IPS DF 6.9 (cell line): ENCODE results near the gene FAM47B.
A peak's percentile ranks its signal among the peaks of the same experiment; 100 is the strongest.

Experiments used
- DNase-seq: peaks from one replicate; pipeline ENCODE4 v3.0.0-alpha.2; 2013; ENCODE audit warnings: low read depth, low spot score
- H3K27ac ChIP-seq: one replicate; pipeline ENCODE4 v1.5.1; 2013; ENCODE audit warnings: low read length, control low read depth
- H3K27me3 ChIP-seq: 2 replicates; pipeline ENCODE4 v1.6.1; 2013; ENCODE audit warnings: mild to moderate bottlenecking, low read length; ENCODE audit not compliant: control insufficient read depth, insufficient read depth
- H3K36me3 ChIP-seq: 2 replicates; pipeline ENCODE4 v1.6.1; 2013; ENCODE audit warnings: low read length; ENCODE audit not compliant: control insufficient read depth, insufficient read depth
- H3K4me1 ChIP-seq: 2 replicates; pipeline ENCODE4 v1.6.1; 2013; ENCODE audit warnings: low read length; ENCODE audit not compliant: control insufficient read depth, insufficient read depth
- H3K4me3 ChIP-seq: 2 replicates; pipeline ENCODE4 v1.5.1; 2013; ENCODE audit warnings: mild to moderate bottlenecking, low read length
- H3K9me3 ChIP-seq: 2 replicates; pipeline ENCODE4 v1.6.1; 2013; ENCODE audit warnings: low read length, inconsistent platforms; ENCODE audit not compliant: control insufficient read depth, insufficient read depth
- WGBS: extraction: QIAGEN DNeasy Blood & Tissue Kit; methylation state at CpG from one replicate; pipeline ENCODE4 v1.1.7; 2013; ENCODE audit warnings: mixed read lengths, missing lambda C conversion rate; ENCODE audit not compliant: insufficient read length, insufficient coverage; 5-methylcytosine and 5-hydroxymethylcytosine counted together

Gene FAM47B

GRCh38 chrX:34942496-34942895 is at the start of gene FAM47B:
TSS of gene FAM47B (plus strand) at chrX:34942796. CDS start at chrX:34942832, 36 bp downstream.
- H3K4me3 ChIP-seq, result no peak within 1 kb of the TSS

GRCh38 chrX:34893741-34894140 is 48.9 kb upstream of the FAM47B start:
- no CpG with 5 or more reads among the region's 1 CpG for WGBS

More at GRCh38 chrX:34942496-34942895, at the start of gene FAM47B:
- WGBS, result no CpG with 5 or more reads among the region's 11 CpGs
- no peaks in the 10 kb centered on the region for H3K4me1 ChIP-seq
- no peaks in the 10 kb centered on the region for H3K36me3 ChIP-seq
- H3K9me3 ChIP-seq, result no peaks in the 10 kb centered on the region
- H3K27ac ChIP-seq, result no peak within 1 kb of the TSS
- no peaks in the 10 kb centered on the region for H3K27me3 ChIP-seq
- DNase-seq, result no peak

GRCh38 chrX:34900691-34901090 is 41.9 kb upstream of the FAM47B start:
- H3K27me3 ChIP-seq, result no peaks in the 10 kb centered on the region
- no peak overlapping the region for H3K27ac ChIP-seq
- no peak overlapping the region for H3K4me3 ChIP-seq
- H3K4me1 ChIP-seq, result no peaks in the 10 kb centered on the region
- no peak for DNase-seq
- H3K36me3 ChIP-seq, result no peaks in the 10 kb centered on the region
- no peaks in the 10 kb centered on the region for H3K9me3 ChIP-seq

More at GRCh38 chrX:34893741-34894140, 48.9 kb upstream of the FAM47B start:
- no peak for DNase-seq
- H3K4me1 ChIP-seq, result no peaks in the 10 kb centered on the region
- H3K27ac ChIP-seq, result no peak overlapping the region
- no peaks in the 10 kb centered on the region for H3K9me3 ChIP-seq
- H3K36me3 ChIP-seq, result no peaks in the 10 kb centered on the region
- no peak overlapping the region for H3K4me3 ChIP-seq
- H3K27me3 ChIP-seq, result no peaks in the 10 kb centered on the region

GRCh38 chrX:34901761-34902160 is 40.8 kb upstream of the FAM47B start:
- Histone ChIP-seq H3K27me3 (no peaks in the 10 kb centered on the region), H3K9me3 (no peaks in the 10 kb centered on the region), H3K27ac (no peak overlapping the region), H3K4me1 (no peaks in the 10 kb centered on the region), H3K36me3 (no peaks in the 10 kb centered on the region), H3K4me3 (no peak overlapping the region)
- no CpG with 5 or more reads among the region's 2 CpGs for WGBS
- DNase-seq, result no peak

GRCh38 chrX:34903316-34903715 is 39.3 kb upstream of the FAM47B start:
- no CpG with 5 or more reads among the region's 2 CpGs for WGBS
- H3K9me3 ChIP-seq, result no peaks in the 10 kb centered on the region
- H3K4me1 ChIP-seq, result no peaks in the 10 kb centered on the region
- H3K27me3 ChIP-seq, result no peaks in the 10 kb centered on the region
- no peak for DNase-seq
- no peak overlapping the region for H3K27ac ChIP-seq
- no peak overlapping the region for H3K4me3 ChIP-seq
- no peaks in the 10 kb centered on the region for H3K36me3 ChIP-seq

GRCh38 chrX:34909151-34909550 is 33.4 kb upstream of the FAM47B start:
- Histone ChIP-seq H3K4me1 (no peaks in the 10 kb centered on the region), H3K27me3 (no peaks in the 10 kb centered on the region), H3K9me3 (no peaks in the 10 kb centered on the region), H3K27ac (no peak overlapping the region), H3K36me3 (no peaks in the 10 kb centered on the region), H3K4me3 (no peak overlapping the region)
- no peak for DNase-seq
- WGBS, result no CpG with 5 or more reads among the region's 2 CpGs

GRCh38 chrX:34915463-34916225 is 27.0 kb upstream of the FAM47B start:
- no peak for DNase-seq
- Histone ChIP-seq H3K4me1 (no peaks in the 10 kb centered on the region), H3K4me3 (no peak overlapping the region), H3K36me3 (no peaks in the 10 kb centered on the region), H3K27ac (no peak overlapping the region), H3K27me3 (no peaks in the 10 kb centered on the region), H3K9me3 (no peaks in the 10 kb centered on the region)
- no CpG with 5 or more reads among the region's 3 CpGs for WGBS

- WGBS, result no CpG with 5 or more reads among the region's 1 CpG
- no peaks in the 10 kb centered on the region for H3K9me3 ChIP-seq
Measured at GRCh38 chrX:34917146-34917545, 25.4 kb upstream of the FAM47B start.

GRCh38 chrX:34918091-34918736 is 24.4 kb upstream of the FAM47B start:
- H3K27ac ChIP-seq, result no peak overlapping the region
- DNase-seq, result no peak
- no peaks in the 10 kb centered on the region for H3K36me3 ChIP-seq
- no peaks in the 10 kb centered on the region for H3K27me3 ChIP-seq
- H3K4me1 ChIP-seq, result no peaks in the 10 kb centered on the region
- WGBS, result no CpG with 5 or more reads among the region's 5 CpGs
- H3K4me3 ChIP-seq, result no peak overlapping the region
- H3K9me3 ChIP-seq, result no peaks in the 10 kb centered on the region

More at GRCh38 chrX:34917146-34917545, 25.4 kb upstream of the FAM47B start:
- Histone ChIP-seq H3K4me1 (no peaks in the 10 kb centered on the region), H3K36me3 (no peaks in the 10 kb centered on the region), H3K4me3 (no peak overlapping the region), H3K27me3 (no peaks in the 10 kb centered on the region), H3K27ac (no peak overlapping the region)
- no peak for DNase-seq

GRCh38 chrX:34918856-34919255 is 23.7 kb upstream of the FAM47B start:
- no peaks in the 10 kb centered on the region for H3K4me1 ChIP-seq
- H3K27ac ChIP-seq, result no peak overlapping the region
- H3K9me3 ChIP-seq, result no peaks in the 10 kb centered on the region
- no peaks in the 10 kb centered on the region for H3K27me3 ChIP-seq
- no peak overlapping the region for H3K4me3 ChIP-seq
- peak; percentile 27 for DNase-seq
- no peaks in the 10 kb centered on the region for H3K36me3 ChIP-seq
- WGBS, result no CpG with 5 or more reads among the region's 1 CpG
